NOMO-1 (cell line): ENCODE data around the gene THAP4.
A peak's percentile ranks its signal among the peaks of the same experiment; 100 is the strongest.

Source experiments
- DNase-seq, 2 experiments: peaks; one replicate each; lab custom pipeline; 2025; ENCODE audit not compliant: unreplicated experiment in 2 of 2; lab: John Stamatoyannopoulos, UW

THAP4 gene, protein sequence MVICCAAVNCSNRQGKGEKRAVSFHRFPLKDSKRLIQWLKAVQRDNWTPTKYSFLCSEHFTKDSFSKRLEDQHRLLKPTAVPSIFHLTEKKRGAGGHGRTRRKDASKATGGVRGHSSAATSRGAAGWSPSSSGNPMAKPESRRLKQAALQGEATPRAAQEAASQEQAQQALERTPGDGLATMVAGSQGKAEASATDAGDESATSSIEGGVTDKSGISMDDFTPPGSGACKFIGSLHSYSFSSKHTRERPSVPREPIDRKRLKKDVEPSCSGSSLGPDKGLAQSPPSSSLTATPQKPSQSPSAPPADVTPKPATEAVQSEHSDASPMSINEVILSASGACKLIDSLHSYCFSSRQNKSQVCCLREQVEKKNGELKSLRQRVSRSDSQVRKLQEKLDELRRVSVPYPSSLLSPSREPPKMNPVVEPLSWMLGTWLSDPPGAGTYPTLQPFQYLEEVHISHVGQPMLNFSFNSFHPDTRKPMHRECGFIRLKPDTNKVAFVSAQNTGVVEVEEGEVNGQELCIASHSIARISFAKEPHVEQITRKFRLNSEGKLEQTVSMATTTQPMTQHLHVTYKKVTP

DNA sequence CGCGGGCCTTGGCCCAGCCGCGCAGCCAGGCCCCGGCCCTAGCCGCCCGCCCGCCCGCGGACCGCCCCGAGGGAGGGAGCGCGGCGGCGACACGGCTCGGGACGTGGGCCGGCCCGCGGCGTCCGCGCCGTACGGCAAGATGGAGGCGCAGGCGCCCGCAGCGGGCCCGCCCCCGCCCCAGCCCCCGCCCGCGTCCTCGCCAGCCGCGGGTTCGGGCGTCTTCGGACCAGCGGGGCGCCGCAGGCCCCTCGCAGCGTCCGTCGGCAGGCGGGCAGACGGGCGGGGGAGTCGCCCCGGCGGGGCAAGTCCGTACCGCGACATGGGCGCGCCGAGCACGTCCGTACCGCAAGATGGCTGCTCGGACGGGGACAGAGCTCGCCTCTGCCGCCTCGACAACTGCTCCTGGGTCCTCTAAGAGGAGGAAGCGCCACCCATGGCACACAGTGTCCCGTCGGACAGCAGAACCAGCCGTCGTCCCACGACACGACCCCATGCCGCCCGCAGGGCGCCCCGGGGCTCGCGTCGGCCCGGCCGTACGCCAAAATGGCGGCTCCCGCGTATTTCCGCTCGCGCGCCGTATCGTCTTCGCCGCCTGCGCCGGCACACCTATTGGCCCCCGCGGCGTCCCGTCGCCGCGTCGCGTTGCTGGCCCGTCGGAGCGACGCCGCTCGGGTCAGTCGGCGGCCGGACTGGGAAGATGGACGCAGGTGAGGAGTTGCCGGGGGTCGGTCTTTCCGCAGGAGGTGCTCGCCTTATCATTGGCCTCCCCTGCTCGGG, at the start of gene THAP4, which contains the start of gene ATG4B:
THAP4 (minus strand) TSS at position 141 of the 777 bp plus-strand sequence. CDS start 141 bp downstream, outside the sequence.
ATG4B (plus strand) TSS at position 676 of the 777 bp plus-strand sequence; CDS start at position 698, 22 bp downstream.
- DNase-seq, result peak; percentile 71 to 81

DNA sequence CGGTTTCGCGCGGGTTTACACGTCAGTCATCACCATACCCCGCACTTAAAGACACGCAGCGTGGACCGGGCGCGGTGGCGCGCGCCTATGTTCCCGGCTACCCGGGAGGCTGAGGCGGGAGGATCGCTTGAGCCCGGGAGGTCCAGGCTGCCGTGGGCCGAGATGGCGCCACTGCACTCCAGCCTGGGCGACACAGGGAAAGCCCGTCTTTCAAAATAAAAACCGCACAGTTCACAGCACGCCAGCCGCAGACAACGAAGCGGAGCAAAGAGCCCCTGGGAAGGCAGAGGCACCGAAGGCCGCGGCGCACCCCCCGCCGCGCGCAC, 49.3 kb upstream of the THAP4 start:
- no peak for DNase-seq

DNA sequence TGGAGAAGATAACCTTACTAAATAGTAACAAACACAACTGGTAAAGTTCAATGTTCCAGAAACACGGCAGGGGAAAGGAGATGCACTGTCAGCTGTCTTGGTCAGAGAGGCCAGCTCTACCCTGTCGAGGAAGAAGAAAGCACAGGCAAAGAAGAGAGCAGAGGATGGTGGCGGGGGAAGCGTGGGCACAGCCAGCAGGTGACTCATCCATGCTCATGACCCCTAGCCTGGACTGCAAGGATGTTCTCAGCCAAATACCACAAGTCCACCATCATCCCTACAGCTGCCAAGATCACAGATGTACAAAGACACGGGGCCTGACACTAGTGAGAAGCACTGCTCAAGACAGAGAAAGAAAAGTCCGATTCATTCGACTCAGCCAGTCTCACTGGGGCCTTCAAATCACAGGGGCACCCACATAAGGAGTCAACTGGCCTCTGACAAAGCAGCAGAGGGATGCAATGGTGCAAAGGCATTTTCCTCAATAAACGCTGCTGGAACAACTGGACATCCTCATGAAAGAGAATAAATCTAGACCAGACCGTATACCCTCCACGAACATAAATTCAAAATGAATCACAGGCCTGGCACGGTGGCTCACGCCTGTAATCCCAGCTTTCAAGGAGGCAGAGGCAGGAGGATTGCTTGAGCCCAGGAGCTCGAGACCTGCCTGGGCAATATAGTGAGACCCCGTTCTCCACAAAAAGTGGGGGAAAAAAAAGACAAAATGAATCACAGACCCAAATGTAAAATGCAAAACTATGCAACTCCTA, 44.1 kb upstream of the THAP4 start:
- DNase-seq, result no peak

DNA sequence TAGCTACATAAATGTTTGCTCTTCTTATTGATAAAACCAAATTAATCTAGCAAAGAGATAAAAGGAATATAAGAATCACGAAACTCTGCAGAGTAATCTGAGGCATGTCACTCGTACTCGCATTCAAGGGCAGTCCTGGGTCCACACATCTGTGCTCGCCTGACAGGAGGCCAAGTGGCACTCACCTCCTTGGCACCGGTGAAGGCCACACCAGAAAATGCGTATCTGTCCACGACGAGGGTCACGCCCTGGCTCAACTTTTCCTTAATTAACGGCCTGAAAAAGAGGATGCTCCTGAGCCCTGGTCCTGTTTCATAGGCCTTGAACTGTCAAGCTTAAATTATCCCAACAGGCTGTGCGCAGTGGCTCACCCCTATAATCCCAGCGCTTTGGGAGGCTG, 43.1 kb upstream of the THAP4 start:
- no peak for DNase-seq

DNA sequence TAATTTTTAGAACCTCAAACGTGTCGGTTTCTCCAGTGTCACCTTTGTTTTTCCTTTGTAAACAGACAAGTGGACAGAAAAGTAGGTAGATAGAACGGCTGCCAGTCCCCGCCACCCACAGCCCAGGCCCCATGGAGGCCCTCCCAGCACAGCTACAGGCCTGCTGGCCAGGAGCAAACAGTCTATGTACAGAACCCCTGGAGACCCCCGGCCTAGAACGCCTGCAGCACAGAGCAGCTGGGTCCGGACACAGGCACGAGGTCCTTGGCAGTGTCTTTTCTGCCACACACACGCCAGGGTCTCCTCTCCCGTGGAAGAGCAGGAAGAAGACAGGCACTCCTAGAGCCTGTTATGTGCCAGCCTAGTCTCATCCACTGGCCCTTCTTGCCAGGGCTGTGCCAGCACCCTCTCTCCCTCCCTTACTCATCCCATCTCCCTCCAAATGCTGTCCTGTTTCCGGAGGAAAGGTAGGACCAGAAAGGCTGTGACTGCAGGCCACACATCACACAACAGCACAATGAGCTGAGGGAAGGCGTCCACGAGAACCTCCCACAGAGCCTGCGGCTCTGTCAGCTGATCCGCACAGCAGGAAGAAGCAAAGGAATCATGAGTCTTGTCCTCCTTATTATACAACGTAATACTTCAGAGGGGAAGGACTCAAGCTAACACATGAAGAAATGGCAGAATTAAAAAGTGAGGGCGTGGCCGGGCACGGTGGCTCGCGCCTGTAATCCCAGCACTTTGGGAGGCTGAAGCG, 42.0 kb upstream of the THAP4 start:
- no peak for DNase-seq

DNA sequence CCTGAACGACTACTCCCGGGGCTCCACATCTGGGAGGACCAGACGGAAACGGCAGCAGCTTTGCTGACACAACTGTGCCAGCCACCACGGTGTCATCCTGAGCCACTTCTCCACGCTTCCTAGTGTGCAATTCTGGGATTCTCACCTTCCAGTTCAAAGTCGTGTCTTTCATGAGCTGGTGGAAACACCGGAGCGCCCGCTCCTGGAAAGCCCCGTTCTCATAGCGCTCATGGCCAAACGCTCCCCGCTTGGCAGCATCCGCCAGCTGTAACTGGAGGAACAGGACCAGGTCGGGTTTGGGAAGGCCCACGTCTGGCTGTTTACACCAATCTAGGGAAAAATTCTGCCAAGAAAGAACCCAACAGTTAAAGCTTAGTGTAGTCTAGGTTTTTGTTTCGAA, 41.3 kb upstream of the THAP4 start:
- DNase-seq, result no peak

DNA sequence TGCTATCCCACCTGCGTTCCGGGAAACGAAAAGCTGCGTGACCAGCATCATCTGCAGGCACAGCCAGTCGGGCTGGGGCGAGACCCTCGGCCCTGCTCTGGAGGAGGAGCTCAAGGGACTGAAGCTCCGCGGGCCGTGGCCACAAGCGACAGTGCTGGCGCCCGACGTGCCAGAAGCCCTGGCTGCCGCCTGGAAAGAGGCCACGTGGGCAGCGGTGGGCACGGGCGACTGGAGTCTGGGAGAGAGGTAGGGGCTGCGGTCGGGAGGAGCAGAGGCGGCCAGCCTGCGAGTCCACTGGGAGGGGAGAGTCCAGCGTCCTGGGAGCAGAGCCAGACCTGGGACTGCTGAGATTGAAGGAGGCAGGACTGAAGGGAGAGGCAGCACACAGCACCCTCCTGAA, 40.4 kb upstream of the THAP4 start:
- no peak for DNase-seq

DNA sequence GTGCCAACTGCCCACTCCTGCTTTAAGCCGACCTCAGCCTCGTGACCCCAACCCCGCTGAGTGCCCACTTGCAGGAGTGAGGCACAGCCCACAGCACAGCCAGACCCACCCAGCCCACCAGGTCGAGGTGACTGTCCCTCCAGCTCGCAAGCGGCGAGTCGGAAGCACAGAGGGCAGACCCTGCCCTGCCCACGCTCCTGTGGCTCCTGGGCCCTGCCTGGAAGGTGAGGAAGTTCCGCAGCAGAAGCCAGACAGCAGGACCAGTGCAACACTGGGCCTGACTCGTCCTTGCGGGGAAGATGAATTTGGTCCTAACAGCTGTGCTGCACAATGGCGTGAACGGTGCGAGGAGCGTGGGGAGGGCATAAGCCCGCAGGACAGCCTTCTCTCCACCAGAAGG, 39.7 kb upstream of the THAP4 start:
- no peak for DNase-seq

DNA sequence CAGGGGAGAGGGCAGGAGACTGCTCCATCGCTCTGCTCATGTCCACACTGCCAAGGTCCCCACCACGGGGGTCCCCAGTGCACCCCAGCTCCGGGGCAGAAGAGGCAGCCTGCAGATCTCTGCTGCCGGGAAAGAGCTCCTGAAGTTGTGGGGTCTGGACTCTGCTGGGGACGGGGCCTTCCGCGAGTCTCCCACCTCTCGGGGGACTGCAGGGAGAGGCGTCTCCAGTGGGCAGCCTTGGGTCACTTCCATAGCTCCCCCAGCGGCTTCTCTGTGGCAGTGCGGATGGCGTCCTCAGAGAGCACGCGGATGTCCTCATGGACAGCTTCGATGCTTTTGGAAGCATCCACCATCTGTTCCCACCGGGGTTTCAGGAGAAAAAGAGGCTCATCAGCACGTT, 38.9 kb upstream of the THAP4 start:
- DNase-seq, result no peak

DNA sequence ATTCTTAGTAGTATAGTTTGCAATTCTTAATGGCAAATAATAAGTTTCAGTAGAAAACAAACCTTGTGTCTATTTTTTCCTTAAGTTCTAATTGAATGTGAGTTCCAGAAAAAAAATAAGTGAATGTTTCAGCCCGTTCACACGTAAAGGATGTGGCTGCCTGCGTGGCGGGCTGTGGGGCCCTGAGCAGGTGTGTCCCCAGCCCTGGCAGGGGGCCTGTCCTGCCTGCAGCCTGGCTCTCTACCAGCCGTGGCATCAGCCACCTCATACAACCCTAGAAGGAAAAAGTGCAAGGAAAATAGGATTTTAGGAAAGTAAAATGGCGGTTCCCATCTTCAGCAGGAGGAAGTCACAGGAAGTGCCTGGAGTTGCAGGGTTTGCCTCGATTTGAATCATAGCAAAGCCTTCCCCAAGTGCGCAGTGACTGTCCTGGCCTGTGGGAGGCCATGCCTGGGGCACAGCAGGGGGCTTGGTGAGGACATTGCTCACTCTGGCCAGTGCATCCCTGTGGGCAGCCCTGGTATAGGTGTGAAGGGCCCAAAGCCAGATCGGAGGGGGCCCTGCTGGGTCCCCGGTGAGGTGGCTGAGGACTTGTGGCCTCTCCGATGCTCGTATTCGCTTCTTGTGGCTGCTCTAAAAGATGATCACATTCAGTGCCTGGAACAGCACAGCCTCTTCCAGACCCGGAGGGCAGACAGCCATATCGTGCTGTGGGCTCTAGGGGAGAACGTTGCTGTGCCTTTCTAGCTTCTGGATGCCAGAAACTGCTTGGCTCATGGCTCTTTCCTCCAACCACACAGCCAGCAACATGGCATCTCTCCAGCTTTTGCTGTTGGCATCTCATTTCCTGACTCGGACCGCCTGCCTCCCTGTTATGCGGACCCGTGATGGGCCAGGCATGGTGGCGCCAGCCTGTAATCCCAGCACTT, 37.1 kb upstream of the THAP4 start:
- no peak for DNase-seq

DNA sequence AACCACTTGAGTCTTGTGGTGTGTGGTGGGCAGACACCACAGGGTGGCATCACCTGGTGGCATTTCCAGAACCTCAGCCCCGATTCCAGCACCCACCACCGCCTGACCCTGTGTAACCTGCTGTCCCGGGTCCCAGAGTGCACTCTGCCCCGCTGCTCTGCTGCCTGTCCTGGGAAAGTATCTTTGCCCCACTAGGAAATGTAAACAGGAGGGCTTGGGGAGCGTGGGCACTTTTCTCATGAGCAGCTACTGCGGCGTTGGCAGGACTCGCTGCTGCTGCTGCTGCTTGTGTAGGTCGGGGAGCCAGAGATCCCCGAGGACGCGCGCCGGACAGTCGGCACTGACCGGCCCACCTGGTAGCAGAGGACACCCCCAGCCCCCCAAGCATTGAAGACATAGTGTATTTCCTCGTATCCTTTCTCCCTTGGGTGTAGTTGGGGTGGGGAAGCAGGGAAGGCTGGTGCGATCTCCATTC, 36.3 kb upstream of the THAP4 start:
- DNase-seq, result no peak

DNA sequence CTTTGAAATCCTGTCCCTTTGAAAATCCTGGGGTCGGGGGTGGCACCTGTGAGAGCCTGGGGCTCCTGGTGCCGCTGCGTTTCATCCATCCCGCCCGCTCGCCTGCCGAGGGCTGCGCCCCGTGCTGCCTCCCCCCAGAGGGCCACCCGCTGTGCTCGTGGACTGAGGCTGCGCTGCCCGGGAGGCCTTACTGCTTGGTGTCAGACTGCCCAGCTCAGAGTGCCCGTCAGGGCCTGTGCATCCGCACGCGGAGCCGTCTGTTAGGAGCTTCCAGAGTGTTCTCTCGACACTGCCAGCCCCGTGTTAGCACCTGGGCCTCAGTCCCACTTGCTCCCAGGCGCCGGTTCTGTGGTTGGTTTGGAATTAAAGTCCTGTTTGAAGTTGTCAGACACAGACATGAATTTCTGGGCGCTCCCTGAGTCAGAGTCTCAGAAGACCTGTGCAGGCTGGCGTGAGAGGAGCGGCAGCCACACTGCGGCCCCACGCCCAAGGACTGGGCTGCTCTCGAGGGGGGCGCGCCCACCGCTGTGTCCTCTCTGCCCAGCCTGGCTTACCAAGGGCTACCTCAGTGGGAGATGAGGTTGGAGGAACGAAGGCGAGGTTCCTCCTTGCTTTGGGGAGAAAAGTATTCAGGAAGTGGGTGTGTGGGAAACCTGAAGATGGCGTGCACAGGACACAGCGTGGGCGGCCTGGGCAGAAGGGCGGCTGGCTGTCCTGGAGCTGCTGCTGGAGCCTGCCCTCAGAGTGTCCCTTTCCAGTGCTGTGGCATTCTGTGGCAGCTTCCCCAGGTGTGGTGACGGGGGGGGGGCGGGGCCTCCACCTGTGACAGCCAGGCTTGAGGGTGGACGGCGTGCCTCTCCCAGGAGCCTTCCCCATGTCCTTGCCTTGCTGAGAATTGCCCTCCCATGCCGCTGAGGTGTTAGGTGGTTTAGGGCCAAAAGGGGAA, 35.6 kb upstream of the THAP4 start:
- no peak for DNase-seq

DNA sequence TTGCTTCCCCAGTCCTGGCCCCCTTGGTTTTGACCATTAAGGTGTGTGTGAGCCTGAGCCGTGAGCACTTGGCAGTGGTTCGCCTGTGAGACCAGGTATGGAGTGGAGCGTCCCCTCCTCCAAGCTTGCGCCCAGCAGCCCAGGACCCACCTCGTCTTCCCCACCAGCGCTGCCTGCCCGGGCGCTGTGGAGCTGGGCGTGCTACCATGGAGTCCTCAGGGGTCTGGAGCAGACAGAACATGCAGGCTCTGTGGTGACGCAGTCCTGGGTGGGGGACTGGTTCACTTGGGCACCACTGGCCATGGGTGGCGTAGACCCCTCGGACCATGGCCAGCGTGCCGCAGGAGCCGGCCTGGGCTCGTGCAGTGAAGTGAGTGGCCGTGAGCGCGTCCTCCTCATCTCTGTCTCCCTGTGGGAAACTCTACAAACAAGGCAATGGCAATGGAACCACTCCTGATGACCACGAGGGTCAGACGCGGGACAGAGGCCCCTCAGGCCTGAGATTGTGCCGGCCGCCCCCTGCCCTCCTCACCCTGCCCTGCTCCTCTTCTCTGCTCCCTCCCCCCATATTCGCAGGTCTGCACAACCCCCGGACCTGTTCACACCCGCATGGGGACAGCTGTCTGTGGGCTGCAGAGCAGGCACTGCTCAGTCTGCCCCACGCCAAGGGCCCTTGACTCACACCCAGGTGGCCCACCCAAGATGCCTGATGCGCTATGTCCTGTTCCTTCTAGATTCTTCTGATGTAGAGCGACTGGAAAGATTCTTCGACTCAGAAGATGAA, 34.7 kb upstream of the THAP4 start:
- DNase-seq, result no peak

DNA sequence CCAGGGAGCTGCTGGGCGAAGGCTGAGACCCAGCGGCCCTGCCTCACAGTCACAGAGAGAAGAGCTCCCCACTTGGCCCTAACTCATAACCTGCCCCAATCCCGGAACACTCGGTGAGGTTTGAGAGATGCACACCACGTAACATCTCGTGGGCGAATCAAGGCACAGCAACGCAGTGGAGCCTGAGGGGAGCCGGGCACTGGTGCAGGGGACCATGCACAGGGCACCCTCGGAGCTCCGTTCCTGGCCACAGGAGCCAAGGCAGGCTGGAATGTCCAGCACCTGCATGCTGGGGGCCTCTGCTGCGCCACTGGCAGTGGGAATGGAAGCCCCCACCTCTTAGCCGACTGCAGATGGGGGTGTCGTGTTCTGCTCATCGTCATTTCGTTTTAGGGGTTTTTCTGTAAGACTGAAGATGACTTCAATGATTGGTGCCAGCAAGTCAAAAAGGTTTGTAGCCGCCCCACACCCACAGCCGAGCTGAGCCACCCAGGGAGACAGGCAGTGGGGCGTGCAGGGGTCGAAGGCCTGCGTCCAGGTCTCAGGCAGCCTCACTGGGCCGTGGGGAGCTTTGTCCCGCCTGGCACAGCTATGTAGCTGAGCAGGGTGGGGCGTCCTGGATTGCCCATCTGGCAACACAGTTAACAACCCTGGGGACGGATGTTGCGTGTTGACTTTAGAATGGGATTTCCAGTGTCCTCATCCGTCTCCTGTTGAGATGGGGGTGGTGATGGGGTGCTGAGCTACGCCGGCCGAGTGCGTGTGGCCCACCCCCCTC, 33.6 kb upstream of the THAP4 start:
- DNase-seq, result no peak

DNA sequence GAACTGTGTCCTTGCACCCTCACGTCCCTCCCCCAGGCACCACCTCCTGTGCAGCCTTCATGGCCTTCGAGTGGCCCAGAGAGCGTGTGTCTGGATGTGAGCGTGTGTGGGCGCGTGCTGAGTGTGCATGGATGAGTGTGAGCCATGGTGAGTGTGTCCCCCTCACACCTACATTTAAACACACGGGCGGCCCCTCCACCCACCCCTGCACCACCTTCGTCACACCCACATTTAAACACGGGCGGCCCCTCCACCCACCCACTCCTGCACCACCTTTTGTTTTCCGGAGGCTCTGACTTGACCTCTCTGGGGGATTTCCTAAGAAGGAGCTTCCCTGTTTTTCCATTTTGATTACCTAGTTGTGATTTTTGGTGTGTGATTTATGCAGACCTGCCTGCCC, 31.9 kb upstream of the THAP4 start:
- DNase-seq, result no peak

DNA sequence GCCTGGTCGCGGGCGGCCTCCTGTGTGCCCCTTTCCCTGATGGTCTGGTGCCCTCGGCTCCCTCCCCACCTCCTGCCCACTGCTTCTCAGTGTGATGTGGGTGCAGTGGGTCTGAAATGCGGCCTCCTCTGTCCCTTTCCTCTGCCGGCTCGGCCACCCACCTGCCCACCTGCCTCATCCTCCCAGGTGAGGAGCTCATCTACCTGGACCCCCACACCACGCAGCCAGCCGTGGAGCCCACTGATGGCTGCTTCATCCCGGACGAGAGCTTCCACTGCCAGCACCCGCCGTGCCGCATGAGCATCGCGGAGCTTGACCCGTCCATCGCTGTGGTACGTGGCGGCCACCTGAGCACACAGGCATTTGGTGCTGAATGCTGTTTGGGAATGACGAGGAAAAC, 31.4 kb upstream of the THAP4 start:
- DNase-seq, result no peak
